Neural crest cell (in vitro differentiated cells): ENCODE data around the gene EIPR1. TPM values are rescaled to one million over a fixed set of nuclear protein-coding genes. Genes with fewer than 3 reads are reported as not detected.

Experiments
- DNase-seq: peaks from one replicate; pipeline ENCODE4 v3.0.0; 2021; ENCODE audit warnings: low read depth, mixed read lengths, low spot score
- H3K27ac Mint-ChIP-seq: one replicate; pipeline ENCODE4 v1.8.0; 2021; ENCODE audit warnings: mild to moderate bottlenecking, mixed read lengths; ENCODE audit not compliant: unreplicated experiment
- H3K27me3 Mint-ChIP-seq: 2 replicates; pipeline ENCODE4 v1.8.0; 2021; ENCODE audit warnings: low read depth, mild to moderate bottlenecking, mixed read lengths
- H3K36me3 Mint-ChIP-seq: 2 replicates; pipeline ENCODE4 v1.8.0; 2021; ENCODE audit warnings: low read depth, mild to moderate bottlenecking, mixed read lengths
- H3K4me1 Mint-ChIP-seq: 2 replicates; pipeline ENCODE4 v1.8.0; 2021; ENCODE audit warnings: mixed read lengths
- H3K4me3 Mint-ChIP-seq: one replicate; pipeline ENCODE4 v1.8.0; 2021; ENCODE audit warnings: mild to moderate bottlenecking, mixed read lengths
- H3K9me3 Mint-ChIP-seq: 2 replicates; pipeline ENCODE4 v1.8.0; 2021; ENCODE audit warnings: mixed read lengths
- CTCF ChIP-seq: fragments of 200-600 bp; sonication (generic); conservative IDR thresholded peaks from 2 replicates; pipeline ENCODE4 v1.5.0; 2021; ENCODE audit warnings: antibody characterized with exemption, mild to moderate bottlenecking
- total RNA-seq: library from RNA; stranded (reverse); gene quantifications from 2 replicates; pipeline ENCODE4 v1.2.1, GENCODE V29; 2021

EIPR1 gene
- total RNA-seq, 1 donor from 2014 or later = 33.0 TPM

DNA sequence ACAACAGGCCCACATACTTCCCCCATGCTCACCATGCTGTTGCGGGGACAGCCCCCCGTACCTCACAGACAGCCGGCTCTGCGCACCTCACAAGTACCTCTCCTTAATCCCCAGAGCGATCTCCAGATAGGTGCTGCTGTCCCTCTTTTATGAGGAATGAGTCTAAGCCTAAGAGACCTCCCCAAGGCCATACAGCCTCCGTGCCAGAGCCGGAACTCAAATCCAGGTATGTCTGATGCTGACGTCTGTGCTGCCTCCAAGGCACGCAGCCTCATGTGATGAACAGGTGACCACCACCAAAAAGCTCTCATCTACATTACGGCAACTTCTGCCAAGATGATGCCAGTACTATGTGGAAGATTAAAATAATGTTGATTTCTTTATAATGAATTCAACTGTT is 85.2 kb downstream of the EIPR1 start:
- no peak overlapping the region for H3K4me3 Mint-ChIP-seq
- no peaks in the 10 kb centered on the region for H3K27me3 Mint-ChIP-seq
- TF ChIP-seq CTCF = no peak
- peaks cover 32% of the 10 kb centered on the region for H3K4me1 Mint-ChIP-seq
- no peaks in the 10 kb centered on the region for H3K9me3 Mint-ChIP-seq
- H3K27ac Mint-ChIP-seq = peak overlapping the region; percentile 93
- DNase-seq = no peak
- peaks cover 3% of the 10 kb centered on the region for H3K36me3 Mint-ChIP-seq

DNA sequence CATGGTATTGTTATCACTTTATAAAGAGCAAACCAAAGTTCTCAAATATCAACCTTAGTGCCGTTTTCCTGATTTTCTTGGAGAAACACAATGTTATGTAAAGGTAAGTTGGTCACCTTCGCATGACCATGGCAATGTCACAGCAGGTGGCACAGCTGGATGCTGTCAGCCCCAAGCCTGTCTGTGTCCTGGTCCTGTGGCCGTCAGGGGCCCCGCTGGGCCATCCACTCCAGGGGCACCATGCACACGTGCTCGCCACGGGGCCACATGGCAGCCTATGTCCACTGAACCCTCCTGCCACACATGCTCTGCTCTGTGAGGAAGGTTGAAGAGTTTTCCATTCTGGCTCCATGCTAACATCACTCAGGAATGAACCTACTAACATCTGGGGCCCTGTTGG is 85.9 kb downstream of the EIPR1 start:
- H3K4me3 Mint-ChIP-seq = no peak overlapping the region
- no peaks in the 10 kb centered on the region for H3K9me3 Mint-ChIP-seq
- TF ChIP-seq CTCF = no peak
- no peaks in the 10 kb centered on the region for H3K27me3 Mint-ChIP-seq
- H3K27ac Mint-ChIP-seq = no peak overlapping the region
- peaks cover 9% of the 10 kb centered on the region for H3K36me3 Mint-ChIP-seq
- DNase-seq = no peak
- H3K4me1 Mint-ChIP-seq = peaks cover 38% of the 10 kb centered on the region

GRCh38 chr2:3291113-3291512 is 86.5 kb downstream of the EIPR1 start:
- TF ChIP-seq CTCF = no peak
- Mint-ChIP-seq H3K4me3 (no peak overlapping the region), H3K27ac (no peak overlapping the region), H3K9me3 (no peaks in the 10 kb centered on the region), H3K27me3 (no peaks in the 10 kb centered on the region), H3K36me3 (peaks cover 9% of the 10 kb centered on the region), H3K4me1 (peaks cover 38% of the 10 kb centered on the region)
- no peak for DNase-seq

DNA sequence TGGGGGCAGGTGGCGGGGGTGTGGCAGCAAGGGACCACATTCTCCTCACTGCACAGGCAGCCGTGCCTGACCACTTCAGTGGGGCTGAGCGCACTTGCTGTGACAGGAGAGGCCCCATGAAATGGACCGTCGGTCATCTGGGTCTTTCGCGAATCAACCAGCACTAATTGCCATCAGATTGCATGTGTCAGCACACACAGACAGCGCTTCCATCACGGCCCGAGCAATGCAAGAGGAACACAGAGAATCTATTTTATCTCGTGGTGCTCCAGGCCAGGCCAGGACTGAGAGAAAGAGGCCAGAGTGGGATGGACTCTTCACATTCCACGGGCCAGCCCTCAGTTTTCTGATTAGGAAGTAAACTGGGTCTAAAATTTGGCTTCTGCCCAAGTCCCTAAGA is 87.0 kb downstream of the EIPR1 start:
- H3K36me3 Mint-ChIP-seq = peaks cover 9% of the 10 kb centered on the region
- DNase-seq = no peak
- no peaks in the 10 kb centered on the region for H3K9me3 Mint-ChIP-seq
- no peak for TF ChIP-seq CTCF
- no peaks in the 10 kb centered on the region for H3K27me3 Mint-ChIP-seq
- no peak overlapping the region for H3K27ac Mint-ChIP-seq
- H3K4me1 Mint-ChIP-seq = peaks cover 38% of the 10 kb centered on the region
- H3K4me3 Mint-ChIP-seq = no peak overlapping the region

- TF ChIP-seq CTCF = no peak
- peaks cover 9% of the 10 kb centered on the region for H3K36me3 Mint-ChIP-seq
- H3K27me3 Mint-ChIP-seq = no peaks in the 10 kb centered on the region
- H3K4me1 Mint-ChIP-seq = peaks cover 39% of the 10 kb centered on the region
- DNase-seq = no peak
- no peak overlapping the region for H3K4me3 Mint-ChIP-seq
- H3K9me3 Mint-ChIP-seq = no peaks in the 10 kb centered on the region
- peak overlapping the region; percentile 58 for H3K27ac Mint-ChIP-seq
These were observed 87.6 kb downstream of the EIPR1 start for GRCh38 chr2:3289971-3290370.

DNA sequence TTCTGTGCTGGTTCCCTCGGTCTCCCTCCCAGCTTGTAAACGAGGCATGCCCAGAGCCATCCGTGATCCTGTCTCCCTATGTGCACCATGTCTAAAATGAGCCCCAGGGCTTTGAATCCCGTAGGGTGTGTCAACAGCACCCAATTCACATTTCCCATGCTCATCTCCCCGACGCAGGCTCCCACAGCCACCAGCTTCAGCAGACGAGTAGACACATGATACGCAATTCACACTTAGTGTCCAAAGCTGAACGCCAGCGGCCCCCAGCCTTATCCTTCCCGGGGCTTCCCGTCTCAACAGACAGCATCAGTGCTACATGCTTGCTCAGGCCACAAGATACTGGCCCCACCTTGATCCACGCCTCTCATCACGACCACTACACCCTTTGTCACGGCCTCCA is 88.1 kb downstream of the EIPR1 start:
- Mint-ChIP-seq H3K4me3 (no peak overlapping the region), H3K36me3 (peaks cover 9% of the 10 kb centered on the region), H3K4me1 (peaks cover 43% of the 10 kb centered on the region), H3K27ac (peak overlapping the region; percentile 58), H3K27me3 (no peaks in the 10 kb centered on the region), H3K9me3 (no peaks in the 10 kb centered on the region)
- DNase-seq = no peak
- TF ChIP-seq CTCF = no peak
